Left ventricle myocardium inferior (tissue), 1 donor: ENCODE results near the gene FLRT2. TPM values are rescaled to one million over a fixed set of nuclear protein-coding genes. Genes with fewer than 3 reads are reported as not detected.

Source experiments
- DNase-seq: peaks from one replicate; pipeline ENCODE4 v3.0.0-alpha.2; 2020
- H3K27ac ChIP-seq: fragments of 200-600 bp; replicated peaks from 2 replicates; pipeline ENCODE4 v1.8.0; 2021
- H3K27me3 ChIP-seq: fragments of 200-600 bp; 2 replicates; pipeline ENCODE4 v1.8.0; 2021; ENCODE audit warnings: low read depth
- H3K36me3 ChIP-seq: fragments of 200-600 bp; 2 replicates; pipeline ENCODE4 v1.8.0; 2021
- H3K4me1 ChIP-seq: fragments of 200-600 bp; 2 replicates; pipeline ENCODE4 v1.8.0; 2021
- H3K4me3 ChIP-seq: fragments of 200-600 bp; 2 replicates; pipeline ENCODE4 v1.8.0; 2021; ENCODE audit warnings: mild to moderate bottlenecking, moderate library complexity
- H3K9me3 ChIP-seq: fragments of 200-600 bp; replicated peaks from 2 replicates; pipeline ENCODE4 v1.8.0; 2021
- CTCF ChIP-seq: fragments of 200-600 bp; IDR thresholded peaks from 2 replicates; pipeline ENCODE4 v1.8.0; 2021; ENCODE audit warnings: antibody characterized with exemption, mild to moderate bottlenecking, borderline replicate concordance
- intact Hi-C: fragments of 100-400 bp; cut with micrococcal nuclease; formaldehyde crosslinking; loops from one replicate; pipeline ENCODE4 v1.11.0; 2022
- total RNA-seq: library from RNA; stranded (reverse); fragmentation: NEBNext Ultra II Directional; extraction: Animal tissue kit (Norgen Biotek cat#: 25700); gene quantifications from one replicate; pipeline ENCODE4 v1.2.1, GENCODE V29; 2021
- donor health status: DM: no; HTN: yes; CAD: no; lungs with severe emphysema.

FLRT2 gene
- total RNA-seq, 1 donor from 2014 or later = 4.7 TPM

- Histone ChIP-seq H3K9me3 (no peaks in the 10 kb centered on the region), H3K4me1 (peaks cover 6% of the 10 kb centered on the region), H3K27ac (no peak overlapping the region), H3K4me3 (no peak overlapping the region), H3K27me3 (peaks cover 22% of the 10 kb centered on the region), H3K36me3 (no peaks in the 10 kb centered on the region)
- DNase-seq = no peak
- no peak for TF ChIP-seq CTCF
- intact Hi-C loops = no loop called here
Observed at GRCh38 chr14:85538636-85539035, 8.7 kb downstream of the FLRT2 start.

- Histone ChIP-seq H3K4me1 (no peaks in the 10 kb centered on the region), H3K4me3 (no peak overlapping the region), H3K27ac (no peak overlapping the region), H3K9me3 (no peaks in the 10 kb centered on the region), H3K27me3 (peaks cover 14% of the 10 kb centered on the region), H3K36me3 (no peaks in the 10 kb centered on the region)
- TF ChIP-seq CTCF = no peak
- no peak for DNase-seq
- intact Hi-C loops = no loop called here
Observed at GRCh38 chr14:85539510-85539909, 9.6 kb downstream of the FLRT2 start.

DNA sequence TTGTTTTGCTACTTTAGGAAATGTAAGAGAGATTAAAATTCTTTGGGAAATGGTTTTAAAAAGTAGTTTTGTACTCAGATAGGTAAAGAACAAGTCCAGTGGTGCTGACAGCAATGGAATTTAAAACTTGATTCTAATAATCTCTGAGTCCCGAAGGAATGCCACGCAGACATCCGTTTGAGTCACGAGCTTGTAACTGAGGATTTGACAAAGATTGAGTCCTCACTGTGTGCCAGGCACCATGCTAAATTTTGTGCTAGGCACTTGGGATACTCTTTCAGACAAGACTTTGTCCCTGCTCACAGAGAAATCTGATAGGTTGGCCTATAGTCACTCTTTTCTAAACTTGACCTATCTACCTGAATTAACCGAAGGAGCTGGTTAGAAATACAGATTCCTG is 12.7 kb downstream of the FLRT2 start:
- DNase-seq = no peak
- H3K4me3 ChIP-seq = no peak overlapping the region
- no peaks in the 10 kb centered on the region for H3K36me3 ChIP-seq
- no peaks in the 10 kb centered on the region for H3K27me3 ChIP-seq
- H3K4me1 ChIP-seq = no peaks in the 10 kb centered on the region
- no peak for TF ChIP-seq CTCF
- intact Hi-C loops = no loop called here
- H3K9me3 ChIP-seq = no peaks in the 10 kb centered on the region
- no peak overlapping the region for H3K27ac ChIP-seq

- TF ChIP-seq CTCF = no peak
- no peak overlapping the region for H3K27ac ChIP-seq
- intact Hi-C loops = no loop called here
Observed at GRCh38 chr14:85545738-85546137, 15.8 kb downstream of the FLRT2 start.

GRCh38 chr14:85546390-85546789 is 16.4 kb downstream of the FLRT2 start:
- H3K27me3 ChIP-seq = no peaks in the 10 kb centered on the region
- no peak overlapping the region for H3K27ac ChIP-seq
- peaks cover 2% of the 10 kb centered on the region for H3K36me3 ChIP-seq
- intact Hi-C loops = no loop called here
- no peaks in the 10 kb centered on the region for H3K4me1 ChIP-seq
- no peak overlapping the region for H3K4me3 ChIP-seq
- peaks cover 5% of the 10 kb centered on the region for H3K9me3 ChIP-seq
- TF ChIP-seq CTCF = no peak
- no peak for DNase-seq

More at GRCh38 chr14:85545738-85546137, 15.8 kb downstream of the FLRT2 start:
- H3K36me3 ChIP-seq = peaks cover 2% of the 10 kb centered on the region
- H3K4me3 ChIP-seq = no peak overlapping the region
- H3K27me3 ChIP-seq = no peaks in the 10 kb centered on the region
- no peak for DNase-seq
- H3K9me3 ChIP-seq = peaks cover 5% of the 10 kb centered on the region
- no peaks in the 10 kb centered on the region for H3K4me1 ChIP-seq

DNA sequence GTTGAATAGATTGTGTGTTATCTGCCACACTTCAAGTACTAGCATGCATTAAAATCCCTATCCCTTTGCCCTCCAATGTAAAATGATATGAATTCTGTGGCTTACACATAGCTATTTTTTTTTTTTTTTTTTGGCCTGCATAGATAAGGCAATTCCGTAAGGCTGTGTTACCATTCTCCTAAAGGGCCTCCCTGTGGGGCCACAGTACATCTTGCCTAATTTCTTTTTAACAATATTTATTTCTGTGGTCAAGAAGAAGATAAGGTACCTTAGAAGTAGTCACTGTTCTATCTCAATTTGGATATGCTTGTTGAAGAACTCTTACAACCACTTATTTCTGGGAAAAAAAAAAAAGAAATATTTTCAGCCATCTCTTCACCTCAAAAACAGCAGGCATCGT is 19.8 kb downstream of the FLRT2 start:
- no peak overlapping the region for H3K27ac ChIP-seq
- no peak for DNase-seq
- intact Hi-C loops = no loop called here
- no peaks in the 10 kb centered on the region for H3K27me3 ChIP-seq
- H3K9me3 ChIP-seq = peaks cover 5% of the 10 kb centered on the region
- peaks cover 2% of the 10 kb centered on the region for H3K36me3 ChIP-seq
- TF ChIP-seq CTCF = no peak
- no peak overlapping the region for H3K4me3 ChIP-seq
- H3K4me1 ChIP-seq = no peaks in the 10 kb centered on the region
